ENCODE data around the gene KASH5. TPM values are rescaled to one million over a fixed set of nuclear protein-coding genes. Genes with fewer than 3 reads are reported as not detected.

KASH5 gene
- total and polyA plus RNA-seq, 2 of the 13 experiments (the other 11 are each of a cell fraction or from before 2014, with no cell fraction given), result not detected

DNA sequence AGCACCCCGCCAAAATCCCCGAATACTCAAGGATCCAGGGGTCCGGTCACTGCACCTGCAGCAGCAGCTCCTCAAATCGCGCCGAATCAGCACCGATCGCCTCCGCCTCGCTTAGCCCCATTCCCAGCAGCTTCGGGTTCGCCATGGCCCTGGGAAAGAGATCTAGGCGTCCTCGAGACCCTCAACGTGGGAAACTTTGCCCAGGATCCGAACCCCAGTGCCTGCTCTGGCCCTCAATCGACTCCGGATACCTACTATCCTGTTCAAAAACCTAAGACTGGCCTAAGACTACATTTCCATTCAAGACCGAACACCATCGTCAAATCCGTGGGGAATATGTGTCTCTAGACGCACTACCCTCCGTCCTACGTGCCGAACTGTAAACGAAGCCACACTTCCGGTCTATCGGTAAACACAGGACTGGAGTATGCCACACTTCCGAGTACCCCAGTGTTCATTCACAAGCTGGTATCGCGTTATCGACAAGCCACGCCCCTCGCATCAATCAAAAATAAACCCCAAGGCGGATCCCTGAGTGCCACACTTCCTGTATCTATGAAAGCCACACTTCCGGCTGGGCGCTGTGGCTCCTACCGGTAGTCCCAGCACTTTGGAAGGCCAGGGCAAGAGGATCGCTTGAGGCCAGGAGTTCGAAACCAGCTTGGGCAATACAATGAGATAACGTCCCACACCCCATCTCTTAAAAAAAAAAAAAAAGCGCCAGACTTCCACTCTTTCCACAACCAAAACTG, 63.6 kb downstream of the KASH5 start, which contains the start of gene PIH1D1 (continued):
- TF ChIP-seq, protein P1, sequence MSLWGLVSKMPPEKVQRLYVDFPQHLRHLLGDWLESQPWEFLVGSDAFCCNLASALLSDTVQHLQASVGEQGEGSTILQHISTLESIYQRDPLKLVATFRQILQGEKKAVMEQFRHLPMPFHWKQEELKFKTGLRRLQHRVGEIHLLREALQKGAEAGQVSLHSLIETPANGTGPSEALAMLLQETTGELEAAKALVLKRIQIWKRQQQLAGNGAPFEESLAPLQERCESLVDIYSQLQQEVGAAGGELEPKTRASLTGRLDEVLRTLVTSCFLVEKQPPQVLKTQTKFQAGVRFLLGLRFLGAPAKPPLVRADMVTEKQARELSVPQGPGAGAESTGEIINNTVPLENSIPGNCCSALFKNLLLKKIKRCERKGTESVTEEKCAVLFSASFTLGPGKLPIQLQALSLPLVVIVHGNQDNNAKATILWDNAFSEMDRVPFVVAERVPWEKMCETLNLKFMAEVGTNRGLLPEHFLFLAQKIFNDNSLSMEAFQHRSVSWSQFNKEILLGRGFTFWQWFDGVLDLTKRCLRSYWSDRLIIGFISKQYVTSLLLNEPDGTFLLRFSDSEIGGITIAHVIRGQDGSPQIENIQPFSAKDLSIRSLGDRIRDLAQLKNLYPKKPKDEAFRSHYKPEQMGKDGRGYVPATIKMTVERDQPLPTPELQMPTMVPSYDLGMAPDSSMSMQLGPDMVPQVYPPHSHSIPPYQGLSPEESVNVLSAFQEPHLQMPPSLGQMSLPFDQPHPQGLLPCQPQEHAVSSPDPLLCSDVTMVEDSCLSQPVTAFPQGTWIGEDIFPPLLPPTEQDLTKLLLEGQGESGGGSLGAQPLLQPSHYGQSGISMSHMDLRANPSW (CRISPR knock-in tag; IDR thresholded peaks at IDR 0.05; ENCODE audit: borderline replicate concordance), result no peak
- 0 out of 2 replicates have a peak, but pooled peaks have one; percentile 24 for TF ChIP-seq NFKBIZ (CRISPR knock-in tag; IDR thresholded peaks at IDR 0.05)
- TF ChIP-seq, protein P2, sequence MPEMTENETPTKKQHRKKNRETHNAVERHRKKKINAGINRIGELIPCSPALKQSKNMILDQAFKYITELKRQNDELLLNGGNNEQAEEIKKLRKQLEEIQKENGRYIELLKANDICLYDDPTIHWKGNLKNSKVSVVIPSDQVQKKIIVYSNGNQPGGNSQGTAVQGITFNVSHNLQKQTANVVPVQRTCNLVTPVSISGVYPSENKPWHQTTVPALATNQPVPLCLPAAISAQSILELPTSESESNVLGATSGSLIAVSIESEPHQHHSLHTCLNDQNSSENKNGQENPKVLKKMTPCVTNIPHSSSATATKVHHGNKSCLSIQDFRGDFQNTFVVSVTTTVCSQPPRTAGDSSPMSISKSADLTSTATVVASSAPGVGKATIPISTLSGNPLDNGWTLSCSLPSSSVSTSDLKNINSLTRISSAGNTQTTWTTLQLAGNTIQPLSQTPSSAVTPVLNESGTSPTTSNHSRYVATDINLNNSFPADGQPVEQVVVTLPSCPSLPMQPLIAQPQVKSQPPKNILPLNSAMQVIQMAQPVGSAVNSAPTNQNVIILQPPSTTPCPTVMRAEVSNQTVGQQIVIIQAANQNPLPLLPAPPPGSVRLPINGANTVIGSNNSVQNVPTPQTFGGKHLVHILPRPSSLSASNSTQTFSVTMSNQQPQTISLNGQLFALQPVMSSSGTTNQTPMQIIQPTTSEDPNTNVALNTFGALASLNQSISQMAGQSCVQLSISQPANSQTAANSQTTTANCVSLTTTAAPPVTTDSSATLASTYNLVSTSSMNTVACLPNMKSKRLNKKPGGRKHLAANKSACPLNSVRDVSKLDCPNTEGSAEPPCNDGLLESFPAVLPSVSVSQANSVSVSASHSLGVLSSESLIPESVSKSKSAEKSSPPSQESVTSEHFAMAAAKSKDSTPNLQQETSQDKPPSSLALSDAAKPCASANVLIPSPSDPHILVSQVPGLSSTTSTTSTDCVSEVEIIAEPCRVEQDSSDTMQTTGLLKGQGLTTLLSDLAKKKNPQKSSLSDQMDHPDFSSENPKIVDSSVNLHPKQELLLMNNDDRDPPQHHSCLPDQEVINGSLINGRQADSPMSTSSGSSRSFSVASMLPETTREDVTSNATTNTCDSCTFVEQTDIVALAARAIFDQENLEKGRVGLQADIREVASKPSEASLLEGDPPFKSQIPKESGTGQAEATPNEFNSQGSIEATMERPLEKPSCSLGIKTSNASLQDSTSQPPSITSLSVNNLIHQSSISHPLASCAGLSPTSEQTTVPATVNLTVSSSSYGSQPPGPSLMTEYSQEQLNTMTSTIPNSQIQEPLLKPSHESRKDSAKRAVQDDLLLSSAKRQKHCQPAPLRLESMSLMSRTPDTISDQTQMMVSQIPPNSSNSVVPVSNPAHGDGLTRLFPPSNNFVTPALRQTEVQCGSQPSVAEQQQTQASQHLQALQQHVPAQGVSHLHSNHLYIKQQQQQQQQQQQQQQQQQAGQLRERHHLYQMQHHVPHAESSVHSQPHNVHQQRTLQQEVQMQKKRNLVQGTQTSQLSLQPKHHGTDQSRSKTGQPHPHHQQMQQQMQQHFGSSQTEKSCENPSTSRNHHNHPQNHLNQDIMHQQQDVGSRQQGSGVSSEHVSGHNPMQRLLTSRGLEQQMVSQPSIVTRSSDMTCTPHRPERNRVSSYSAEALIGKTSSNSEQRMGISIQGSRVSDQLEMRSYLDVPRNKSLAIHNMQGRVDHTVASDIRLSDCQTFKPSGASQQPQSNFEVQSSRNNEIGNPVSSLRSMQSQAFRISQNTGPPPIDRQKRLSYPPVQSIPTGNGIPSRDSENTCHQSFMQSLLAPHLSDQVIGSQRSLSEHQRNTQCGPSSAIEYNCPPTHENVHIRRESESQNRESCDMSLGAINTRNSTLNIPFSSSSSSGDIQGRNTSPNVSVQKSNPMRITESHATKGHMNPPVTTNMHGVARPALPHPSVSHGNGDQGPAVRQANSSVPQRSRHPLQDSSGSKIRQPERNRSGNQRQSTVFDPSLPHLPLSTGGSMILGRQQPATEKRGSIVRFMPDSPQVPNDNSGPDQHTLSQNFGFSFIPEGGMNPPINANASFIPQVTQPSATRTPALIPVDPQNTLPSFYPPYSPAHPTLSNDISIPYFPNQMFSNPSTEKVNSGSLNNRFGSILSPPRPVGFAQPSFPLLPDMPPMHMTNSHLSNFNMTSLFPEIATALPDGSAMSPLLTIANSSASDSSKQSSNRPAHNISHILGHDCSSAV (CRISPR knock-in tag; IDR thresholded peaks at IDR 0.05; ENCODE audit: borderline replicate concordance), result no peak
- peak; percentile 24; the same call in 1 of the 2 replicates for TF ChIP-seq MAZ (IDR thresholded peaks at IDR 0.05; ENCODE audit: borderline replicate concordance, low read depth, low read length)
- TF ChIP-seq MAZ (CRISPR knock-in tag; IDR thresholded peaks at IDR 0.05; ENCODE audit: low read depth), result no peak
- TF ChIP-seq, protein P3, sequence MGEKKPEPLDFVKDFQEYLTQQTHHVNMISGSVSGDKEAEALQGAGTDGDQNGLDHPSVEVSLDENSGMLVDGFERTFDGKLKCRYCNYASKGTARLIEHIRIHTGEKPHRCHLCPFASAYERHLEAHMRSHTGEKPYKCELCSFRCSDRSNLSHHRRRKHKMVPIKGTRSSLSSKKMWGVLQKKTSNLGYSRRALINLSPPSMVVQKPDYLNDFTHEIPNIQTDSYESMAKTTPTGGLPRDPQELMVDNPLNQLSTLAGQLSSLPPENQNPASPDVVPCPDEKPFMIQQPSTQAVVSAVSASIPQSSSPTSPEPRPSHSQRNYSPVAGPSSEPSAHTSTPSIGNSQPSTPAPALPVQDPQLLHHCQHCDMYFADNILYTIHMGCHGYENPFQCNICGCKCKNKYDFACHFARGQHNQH (CRISPR knock-in tag; IDR thresholded peaks at IDR 0.05), result peak; percentile 63; the same call in 1 of the 2 replicates
- TF ChIP-seq, protein P4, sequence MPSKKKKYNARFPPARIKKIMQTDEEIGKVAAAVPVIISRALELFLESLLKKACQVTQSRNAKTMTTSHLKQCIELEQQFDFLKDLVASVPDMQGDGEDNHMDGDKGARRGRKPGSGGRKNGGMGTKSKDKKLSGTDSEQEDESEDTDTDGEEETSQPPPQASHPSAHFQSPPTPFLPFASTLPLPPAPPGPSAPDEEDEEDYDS (CRISPR knock-in tag; IDR thresholded peaks at IDR 0.05), result peak; percentile 78
- 0 out of 2 replicates have a peak, but pooled peaks have one; percentile 64 for TF ChIP-seq CCDC6 (CRISPR knock-in tag; IDR thresholded peaks at IDR 0.05)
- TF ChIP-seq ZNF143 (CRISPR knock-in tag; IDR thresholded peaks at IDR 0.05), result peak; percentile 73
- TF ChIP-seq, protein P5, sequence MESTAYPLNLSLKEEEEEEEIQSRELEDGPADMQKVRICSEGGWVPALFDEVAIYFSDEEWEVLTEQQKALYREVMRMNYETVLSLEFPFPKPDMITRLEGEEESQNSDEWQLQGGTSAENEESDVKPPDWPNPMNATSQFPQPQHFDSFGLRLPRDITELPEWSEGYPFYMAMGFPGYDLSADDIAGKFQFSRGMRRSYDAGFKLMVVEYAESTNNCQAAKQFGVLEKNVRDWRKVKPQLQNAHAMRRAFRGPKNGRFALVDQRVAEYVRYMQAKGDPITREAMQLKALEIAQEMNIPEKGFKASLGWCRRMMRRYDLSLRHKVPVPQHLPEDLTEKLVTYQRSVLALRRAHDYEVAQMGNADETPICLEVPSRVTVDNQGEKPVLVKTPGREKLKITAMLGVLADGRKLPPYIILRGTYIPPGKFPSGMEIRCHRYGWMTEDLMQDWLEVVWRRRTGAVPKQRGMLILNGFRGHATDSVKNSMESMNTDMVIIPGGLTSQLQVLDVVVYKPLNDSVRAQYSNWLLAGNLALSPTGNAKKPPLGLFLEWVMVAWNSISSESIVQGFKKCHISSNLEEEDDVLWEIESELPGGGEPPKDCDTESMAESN (CRISPR knock-in tag; conservative IDR thresholded peaks at IDR 0.05), result 0 out of 2 replicates have a peak, but pooled peaks have one; percentile 51
- TF ChIP-seq ZNF75D (CRISPR knock-in tag; IDR thresholded peaks at IDR 0.05; ENCODE audit: borderline replicate concordance), result no peak
- no peak for TF ChIP-seq MTA3 (CRISPR knock-in tag; IDR thresholded peaks at IDR 0.05)
- peak; percentile 96 for TF ChIP-seq FOXA3 (CRISPR knock-in tag; IDR thresholded peaks at IDR 0.05)
- no peak for TF ChIP-seq ZNF572 (CRISPR knock-in tag; IDR thresholded peaks at IDR 0.05)

Data from HepG2 (cell line).